A204.1 (cell line): ENCODE measurements around the gene EFHC2.

Source experiments
- FAIRE-seq: peaks from 2 replicates; lab custom pipeline; 2012; peaks lifted over from hg19 to GRCh38; lab: Jason Lieb, UNC

Gene EFHC2

GRCh38 chrX:44343412-44344141 is at the start of gene EFHC2:
Gene EFHC2, minus strand, starts transcription at chrX:44343672. Its CDS starts 84 bp downstream, at chrX:44343588.
- FAIRE-seq = no peak

- FAIRE-seq = no peak
These were observed 49.3 kb upstream of the EFHC2 start for GRCh38 chrX:44392767-44393166.

- FAIRE-seq = no peak
These were observed 41.3 kb upstream of the EFHC2 start for GRCh38 chrX:44384688-44385338.

GRCh38 chrX:44382871-44383270 is 39.4 kb upstream of the EFHC2 start:
- no peak for FAIRE-seq

- FAIRE-seq = no peak
These were observed 9.3 kb upstream of the EFHC2 start for GRCh38 chrX:44352758-44353157.

- FAIRE-seq = no peak
These were observed 6.1 kb upstream of the EFHC2 start for GRCh38 chrX:44349561-44349960.

- no peak for FAIRE-seq
These were observed 1.2 kb upstream of the EFHC2 start for GRCh38 chrX:44344687-44345086.

- no peak for FAIRE-seq
These were observed 722 bp upstream of the EFHC2 start for GRCh38 chrX:44344194-44344593.

GRCh38 chrX:44342866-44343265 is 606 bp downstream of the EFHC2 start:
- no peak for FAIRE-seq

- no peak for FAIRE-seq
These were observed 5.1 kb downstream of the EFHC2 start for GRCh38 chrX:44338361-44338760.

GRCh38 chrX:44332437-44332836 is 11.0 kb downstream of the EFHC2 start:
- no peak for FAIRE-seq

GRCh38 chrX:44330227-44330626 is 13.2 kb downstream of the EFHC2 start:
- FAIRE-seq = no peak

GRCh38 chrX:44319550-44319949 is 23.9 kb downstream of the EFHC2 start:
- FAIRE-seq = no peak

- FAIRE-seq = no peak
These were observed 26.3 kb downstream of the EFHC2 start for GRCh38 chrX:44317181-44317580.

- no peak for FAIRE-seq
These were observed 28.7 kb downstream of the EFHC2 start for GRCh38 chrX:44314808-44315207.

GRCh38 chrX:44314259-44314734 is 29.2 kb downstream of the EFHC2 start:
- FAIRE-seq = no peak

GRCh38 chrX:44312421-44312820 is 31.1 kb downstream of the EFHC2 start:
- FAIRE-seq = no peak

- no peak for FAIRE-seq
These were observed 33.2 kb downstream of the EFHC2 start for GRCh38 chrX:44310227-44310626.

GRCh38 chrX:44308869-44309268 is 34.6 kb downstream of the EFHC2 start:
- FAIRE-seq = no peak

GRCh38 chrX:44306356-44306755 is 37.1 kb downstream of the EFHC2 start:
- FAIRE-seq = no peak

GRCh38 chrX:44305921-44306320 is 37.6 kb downstream of the EFHC2 start:
- FAIRE-seq = no peak

GRCh38 chrX:44303119-44303518 is 40.4 kb downstream of the EFHC2 start:
- FAIRE-seq = no peak

- FAIRE-seq = no peak
These were observed 44.3 kb downstream of the EFHC2 start for GRCh38 chrX:44299177-44299576.
